HG03066 (cell line): ENCODE results near the gene PLXNA4.

Experiments used
- ATAC-seq: cut with Tn5 transposase; IDR thresholded peaks from one replicate; pipeline ENCODE4 v1.9.1; 2021; ENCODE audit warnings: low read depth; ENCODE audit not compliant: unreplicated experiment

The PLXNA4 gene

GRCh38 chr7:132592936-132593335, 16.7 kb upstream of the PLXNA4 start:
- no peak for ATAC-seq

GRCh38 chr7:132592231-132592920, 16.1 kb upstream of the PLXNA4 start:
- ATAC-seq, result no peak

GRCh38 chr7:132590162-132590561, 13.9 kb upstream of the PLXNA4 start:
- ATAC-seq, result no peak

GRCh38 chr7:132588596-132588995, 12.3 kb upstream of the PLXNA4 start:
- no peak for ATAC-seq

- no peak for ATAC-seq
Observed at GRCh38 chr7:132584796-132585494, 8.7 kb upstream of the PLXNA4 start.

- no peak for ATAC-seq
Observed at GRCh38 chr7:132581431-132581830, 5.2 kb upstream of the PLXNA4 start.

GRCh38 chr7:132580717-132581285, 4.5 kb upstream of the PLXNA4 start:
- no peak for ATAC-seq

- ATAC-seq, result no peak
Observed at GRCh38 chr7:132580277-132580676, 4.0 kb upstream of the PLXNA4 start.

- ATAC-seq, result no peak
Observed at GRCh38 chr7:132579260-132579899, 3.1 kb upstream of the PLXNA4 start.

- ATAC-seq, result no peak
Observed at GRCh38 chr7:132578826-132579225, 2.6 kb upstream of the PLXNA4 start.

GRCh38 chr7:132578050-132578370, 1.7 kb upstream of the PLXNA4 start:
- no peak for ATAC-seq

- no peak for ATAC-seq
Observed at GRCh38 chr7:132577206-132578049, 1.2 kb upstream of the PLXNA4 start.

GRCh38 chr7:132576721-132577085, 433 bp upstream of the PLXNA4 start:
- no peak for ATAC-seq

- ATAC-seq, result no peak
Observed at GRCh38 chr7:132575419-132575981, 770 bp downstream of the PLXNA4 start.

GRCh38 chr7:132574223-132574622, 2.0 kb downstream of the PLXNA4 start:
- no peak for ATAC-seq

- no peak for ATAC-seq
Observed at GRCh38 chr7:132573251-132573955, 2.9 kb downstream of the PLXNA4 start.

- no peak for ATAC-seq
Observed at GRCh38 chr7:132572526-132572925, 3.7 kb downstream of the PLXNA4 start.

- ATAC-seq, result no peak
Observed at GRCh38 chr7:132571970-132572369, 4.3 kb downstream of the PLXNA4 start.

- no peak for ATAC-seq
Observed at GRCh38 chr7:132569884-132570614, 6.2 kb downstream of the PLXNA4 start.
